Measurements from ENCODE around the gene SPAG8. TPM values are rescaled to one million over a fixed set of nuclear protein-coding genes. Genes with fewer than 3 reads are reported as not detected.

Gene SPAG8
- total RNA-seq, 6 experiments from 2014 or later: 0.42 to 1.3 (median 0.80) TPM; not detected in 3

- 100% methylated on average over 1 of the region's 1 CpG for WGBS (ENCODE audit: insufficient coverage, low coverage, low lambda C conversion rate, missing lambda C conversion rate)
- TF ChIP-seq CTCF (IDR thresholded peaks at IDR 0.05) (no peak), POLR2A (IDR thresholded peaks at IDR 0.05) (no peak)
- intact Hi-C loops (cut with DNase I): no loop called here
- no peak for ATAC-seq
- H3K36me3 ChIP-seq: no peaks in the 10 kb centered on the region
- no peaks in the 10 kb centered on the region for H3K9me3 ChIP-seq
- H3K4me3 ChIP-seq: no peak overlapping the region
- no peak overlapping the region for H3K27ac ChIP-seq
- H3K4me1 ChIP-seq: peaks cover 0 to 21% (median 13%) of the 10 kb centered on the region in 4 donors
- no peak for DNase-seq
- H3K27me3 ChIP-seq: no peaks in the 10 kb centered on the region
Measured at GRCh38 chr9:35816708-35817107, 4.6 kb upstream of the SPAG8 start.

GRCh38 chr9:35814841-35815543 lies 2.9 kb upstream of the SPAG8 start, which contains the start of gene HINT2:
TSS of gene HINT2 (minus strand) at chr9:35815042. CDS start at chr9:35814979, 63 bp downstream.
- H3K36me3 ChIP-seq: no peaks in the 10 kb centered on the region
- H3K4me1 ChIP-seq: peaks cover 0 to 27% (median 17%) of the 10 kb centered on the region in 4 donors
- peak within 1 kb of the TSS; percentile 98 to 100 (median 99) for H3K27ac ChIP-seq
- peak; percentile 98 to 99 (median 98) for DNase-seq
- ATAC-seq: peak; percentile 77 to 88 (median 81)
- intact Hi-C loops (cut with DNase I): no loop called here
- 0% methylated on average over 34 of the region's 52 CpGs for WGBS (ENCODE audit: insufficient coverage, low coverage, low lambda C conversion rate, missing lambda C conversion rate)
- no peaks in the 10 kb centered on the region for H3K27me3 ChIP-seq
- H3K9me3 ChIP-seq: no peaks in the 10 kb centered on the region
- H3K4me3 ChIP-seq: peak within 1 kb of the TSS; percentile 74 to 100 (median 80)
- TF ChIP-seq POLR2A (IDR thresholded peaks at IDR 0.05) (peak; percentile 96), CTCF (IDR thresholded peaks at IDR 0.05) (peak in 1 of 4 donors; percentile 1)

- H3K4me3 ChIP-seq: peak overlapping the region; percentile 74 to 100 (median 80)
- no peaks in the 10 kb centered on the region for H3K9me3 ChIP-seq
- peaks cover 0 to 27% (median 17%) of the 10 kb centered on the region in 4 donors for H3K4me1 ChIP-seq
- peak overlapping the region; percentile 98 to 100 (median 99) for H3K27ac ChIP-seq
- intact Hi-C loops (cut with DNase I): no loop called here
- ATAC-seq: peak; percentile 49 to 65 (median 61)
- H3K27me3 ChIP-seq: no peaks in the 10 kb centered on the region
- peak; percentile 59 to 90 (median 81) for DNase-seq
- H3K36me3 ChIP-seq: no peaks in the 10 kb centered on the region
- no peak for TF ChIP-seq POLR2A (IDR thresholded peaks at IDR 0.05)
- peak in 3 of 4 donors; percentile 10 to 18 (median 15) for TF ChIP-seq CTCF (IDR thresholded peaks at IDR 0.05)
- WGBS (ENCODE audit: insufficient coverage, low coverage, low lambda C conversion rate, missing lambda C conversion rate): 2% methylated on average over 22 of the region's 29 CpGs
Measured at GRCh38 chr9:35814106-35814840, 2.2 kb upstream of the SPAG8 start.

- intact Hi-C loops (cut with DNase I): no loop called here
Measured at GRCh38 chr9:35813434-35814105, 1.5 kb upstream of the SPAG8 start.

More at GRCh38 chr9:35813434-35814105, 1.5 kb upstream of the SPAG8 start:
- Histone ChIP-seq H3K9me3 (no peaks in the 10 kb centered on the region), H3K36me3 (no peaks in the 10 kb centered on the region), H3K27ac (peak overlapping the region; percentile 98 to 100 (median 99)), H3K27me3 (no peaks in the 10 kb centered on the region), H3K4me1 (peaks cover 0 to 27% (median 17%) of the 10 kb centered on the region in 4 donors), H3K4me3 (peak overlapping the region; percentile 74 to 100 (median 80))
- DNase-seq (no peak), ATAC-seq (no peak)
- no peak for TF ChIP-seq POLR2A (IDR thresholded peaks at IDR 0.05)
- peak; percentile 11 to 23 (median 17) for TF ChIP-seq CTCF (IDR thresholded peaks at IDR 0.05)
- 45% methylated on average over 6 of the region's 10 CpGs for WGBS (ENCODE audit: insufficient coverage, low coverage, low lambda C conversion rate, missing lambda C conversion rate)

All from right lobe of liver (tissue), 6 donors.